Small intestine (tissue), 7 donors: ENCODE results near the gene SNRNP27. TPM values are rescaled to one million over a fixed set of nuclear protein-coding genes. Genes with fewer than 3 reads are reported as not detected.

Experiments used
- DNase-seq, 2 donors: peaks; one replicate each; pipeline versions ENCODE4 v3.0.0 to v3.0.0-alpha.2; 2013
- FAIRE-seq: peaks from 2 replicates; lab custom pipeline; 2012; peaks lifted over from hg19 to GRCh38; lab: Jason Lieb, UNC
- H3K27ac ChIP-seq, 3 donors: one replicate each; pipeline ENCODE4 v1.5.1; 2013; ENCODE audit warnings: low read length in 2 of 3, mild to moderate bottlenecking in 2 of 3, control low read depth in 1 of 3, inconsistent platforms in 1 of 3, low read depth in 1 of 3, moderate library complexity in 1 of 3
- H3K27me3 ChIP-seq, 3 donors: one replicate each; pipeline ENCODE4 v1.6.1; 2013; ENCODE audit warnings: low read length in 3 of 3, inconsistent platforms in 1 of 3; ENCODE audit not compliant: control insufficient read depth in 3 of 3, insufficient read depth in 3 of 3
- H3K36me3 ChIP-seq, 3 donors: one replicate each; pipeline ENCODE4 v1.6.1; 2013; ENCODE audit warnings: low read length in 3 of 3, inconsistent platforms in 1 of 3, low read depth in 1 of 3, mild to moderate bottlenecking in 1 of 3, moderate library complexity in 1 of 3; ENCODE audit not compliant: control insufficient read depth in 3 of 3, insufficient read depth in 2 of 3
- H3K4me1 ChIP-seq, 3 donors: one replicate each; pipeline ENCODE4 v1.6.1; 2013; ENCODE audit warnings: low read length in 2 of 3, inconsistent platforms in 1 of 3, low read depth in 1 of 3, mild to moderate bottlenecking in 1 of 3, moderate library complexity in 1 of 3; ENCODE audit not compliant: control insufficient read depth in 3 of 3, insufficient read depth in 2 of 3
- H3K4me3 ChIP-seq, 3 donors: one replicate each; pipeline ENCODE4 v1.5.1; 2013; ENCODE audit warnings: low read length in 3 of 3, control low read depth in 1 of 3, inconsistent platforms in 1 of 3, low read depth in 1 of 3, mild to moderate bottlenecking in 1 of 3, moderate library complexity in 1 of 3
- H3K9me3 ChIP-seq, 2 donors: one replicate each; pipeline ENCODE4 v1.6.1; 2013; ENCODE audit warnings: low read depth in 1 of 2, low read length in 1 of 2; ENCODE audit not compliant: control insufficient read depth in 2 of 2, insufficient read depth in 1 of 2
- WGBS, 3 donors: extraction: QIAGEN DNeasy Blood & Tissue Kit; methylation state at CpG; one replicate each; pipeline ENCODE4 v1.1.7; 2013; 5-methylcytosine and 5-hydroxymethylcytosine counted together
- polyA plus RNA-seq, 4 donors: library from polyadenylated mRNA; stranded (reverse) in 3 of 4; unstranded in 1 of 4; fragments of 200-250 nt in 3 of 4; fragments of 120-200 nt in 1 of 4; gene quantifications; one replicate each; pipeline versions ENCODE4 v1.2.1 to v1.2.3, GENCODE V29; 2013
- donor health status: healthy with polysubstance abuse.
- donor health status: control.
- donor health status: control.
- donor health status: Bipolar disorder and iron deficiency.
- donor health status: healthy.

The SNRNP27 gene
- polyA plus RNA-seq, 4 donors, result 39.8 to 46.2 (median 41.2) TPM

GRCh38 chr2:69952336-69953115, 58.8 kb downstream of the SNRNP27 start:
- FAIRE-seq, result no peak

GRCh38 chr2:69954084-69954483, 60.3 kb downstream of the SNRNP27 start:
- H3K4me1 ChIP-seq, result no peaks in the 10 kb centered on the region
- no peak overlapping the region for H3K4me3 ChIP-seq
- DNase-seq (no peak), FAIRE-seq (no peak)
- no peaks in the 10 kb centered on the region for H3K9me3 ChIP-seq
- H3K27me3 ChIP-seq, result peaks cover 0 to 2% (median 0%) of the 10 kb centered on the region in 3 donors
- 94 to 100% (median 94%) methylated on average over 1 of the region's 1 CpG for WGBS, 3 donors
- H3K36me3 ChIP-seq, result no peaks in the 10 kb centered on the region
- no peak overlapping the region for H3K27ac ChIP-seq

More at GRCh38 chr2:69952336-69953115, 58.8 kb downstream of the SNRNP27 start:
- WGBS, 3 donors, result 87 to 88% (median 87%) methylated on average over 6 of the region's 6 CpGs
- no peaks in the 10 kb centered on the region for H3K9me3 ChIP-seq
- no peak for DNase-seq
- H3K27ac ChIP-seq, result no peak overlapping the region
- no peaks in the 10 kb centered on the region for H3K4me1 ChIP-seq
- no peaks in the 10 kb centered on the region for H3K36me3 ChIP-seq
- H3K4me3 ChIP-seq, result no peak overlapping the region
- peaks cover 0 to 7% (median 0%) of the 10 kb centered on the region in 3 donors for H3K27me3 ChIP-seq

Other genes with a start within 250 kb of the SNRNP27 start
- 100 to 1,000 TPM; 289 to 764 (median 313) TPM for gene ANXA4, start 151.8 kb upstream of the SNRNP27 start, polyA plus RNA-seq
- gene GMCL1, start 64.3 kb upstream of the SNRNP27 start, polyA plus RNA-seq, result 10 to 100 TPM; 13.6 to 34.0 (median 17.7) TPM
- 10 to 100 TPM in 3 of 4 donors, 1 to 10 TPM in 1; 7.4 to 38.2 (median 35.9) TPM for gene MXD1, start 21.2 kb downstream of the SNRNP27 start, polyA plus RNA-seq
- gene ASPRV1, start 67.7 kb downstream of the SNRNP27 start, polyA plus RNA-seq, result 1 to 10 TPM; 1.3 to 3.5 (median 2.3) TPM
- 100 to 1,000 TPM; 247 to 311 (median 295) TPM for gene PCBP1, start 193.5 kb downstream of the SNRNP27 start, polyA plus RNA-seq